Iris pigment epithelial cell (primary cell): ENCODE measurements around the gene UBE2E3.
"Not testable (repeated sequence)": the region's sequence is repeated elsewhere in the genome, so short reads cannot be mapped to it uniquely, and the experiment has no call there.

Experiments
- DNase-seq: peaks from one replicate; pipeline ENCODE4 v3.0.0-alpha.2; 2011; ENCODE audit warnings: low read depth

The UBE2E3 gene

DNA sequence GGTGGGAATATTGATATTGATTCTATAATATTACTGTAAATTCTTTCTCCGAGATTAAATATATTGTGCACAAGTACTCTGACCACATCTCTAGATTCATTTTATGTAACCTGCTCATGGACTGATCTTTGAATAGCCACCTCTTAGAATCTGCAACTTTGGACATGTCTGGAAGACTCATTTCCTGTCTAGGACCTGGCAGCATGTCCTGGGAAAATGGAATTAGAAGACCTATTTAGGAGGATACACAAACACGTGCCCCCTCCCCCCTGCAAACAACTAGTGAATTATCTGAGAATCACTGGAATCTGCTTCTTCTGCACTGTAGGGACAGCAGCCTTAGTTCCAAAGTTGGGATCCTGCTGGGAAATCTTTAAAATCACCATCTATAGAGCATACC, 94.1 kb downstream of the UBE2E3 start:
- DNase-seq = peak; percentile 29

GRCh38 chr2:181076658-181077057, 96.3 kb downstream of the UBE2E3 start:
- DNase-seq = no peak

GRCh38 chr2:181077128-181077709, 96.8 kb downstream of the UBE2E3 start:
- DNase-seq = peak; percentile 56

GRCh38 chr2:181083140-181083539, 102.7 kb downstream of the UBE2E3 start:
- DNase-seq = no peak

DNA sequence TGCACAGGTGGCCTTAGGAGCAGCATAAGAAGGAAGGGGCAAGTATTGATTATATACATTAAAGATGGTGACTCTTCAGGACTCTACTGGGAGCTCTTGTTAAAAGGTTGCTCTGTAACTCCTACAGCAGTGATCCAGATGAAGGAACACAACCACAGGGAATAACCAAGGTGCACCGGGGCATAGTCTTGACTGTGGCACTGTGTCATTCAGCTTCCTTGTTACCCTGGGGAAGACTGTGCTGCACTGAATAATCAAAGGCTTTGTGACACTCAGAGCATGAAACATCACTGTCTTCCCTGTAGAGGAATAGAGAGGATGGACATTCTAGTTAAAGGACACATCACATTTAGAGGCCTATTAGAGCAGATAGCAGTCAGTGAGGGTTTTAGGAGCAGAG, 105.3 kb downstream of the UBE2E3 start:
- DNase-seq = no peak

- not testable (repeated sequence) for DNase-seq
These were observed 111.5 kb downstream of the UBE2E3 start for GRCh38 chr2:181091920-181092319.

- peak; percentile 23 for DNase-seq
These were observed 115.1 kb downstream of the UBE2E3 start for GRCh38 chr2:181095486-181095885.

GRCh38 chr2:181103659-181104058, 123.3 kb downstream of the UBE2E3 start:
- DNase-seq = no peak

GRCh38 chr2:181104512-181105115, 124.2 kb downstream of the UBE2E3 start:
- peak; percentile 81 for DNase-seq

DNA sequence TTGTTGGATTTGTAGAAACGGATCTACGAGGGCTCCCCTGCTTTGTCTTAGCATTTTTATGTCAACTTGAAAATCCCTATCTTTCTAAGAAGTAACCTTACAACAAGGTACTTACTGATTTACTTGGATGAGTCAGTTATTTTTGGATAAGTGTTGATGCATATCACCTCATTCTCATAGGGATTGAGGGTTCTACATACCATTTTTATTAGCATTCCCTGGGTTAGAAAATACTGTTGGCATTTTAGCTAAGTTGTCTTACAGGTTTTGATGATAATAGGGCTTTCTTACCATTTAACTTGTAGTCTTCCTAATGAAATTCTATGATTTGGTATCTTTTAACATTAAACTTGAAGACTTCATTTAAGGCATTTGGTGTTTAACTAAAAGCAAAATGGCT, 125.2 kb downstream of the UBE2E3 start:
- no peak for DNase-seq

DNA sequence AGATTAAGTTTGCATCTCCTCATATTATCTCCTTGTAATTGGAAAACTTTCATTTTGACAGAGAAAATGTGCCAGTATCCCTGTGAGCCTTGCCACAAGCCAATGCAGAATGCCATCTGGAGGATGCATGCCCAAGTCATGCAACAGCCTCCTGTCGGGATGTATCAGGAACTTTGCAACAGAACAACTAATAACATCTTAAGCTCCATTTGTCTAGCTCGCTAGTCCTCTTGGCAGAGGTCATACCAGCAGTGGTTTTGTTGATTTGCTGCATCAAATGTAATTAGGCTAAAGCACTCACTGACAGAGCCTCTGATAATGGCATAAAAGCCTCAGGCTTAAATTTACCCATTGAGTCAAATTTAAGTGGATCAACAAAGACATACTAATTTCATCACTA, 125.8 kb downstream of the UBE2E3 start:
- peak; percentile 42 for DNase-seq

- DNase-seq = peak; percentile 98
These were observed 126.6 kb downstream of the UBE2E3 start for GRCh38 chr2:181106789-181107627.

DNA sequence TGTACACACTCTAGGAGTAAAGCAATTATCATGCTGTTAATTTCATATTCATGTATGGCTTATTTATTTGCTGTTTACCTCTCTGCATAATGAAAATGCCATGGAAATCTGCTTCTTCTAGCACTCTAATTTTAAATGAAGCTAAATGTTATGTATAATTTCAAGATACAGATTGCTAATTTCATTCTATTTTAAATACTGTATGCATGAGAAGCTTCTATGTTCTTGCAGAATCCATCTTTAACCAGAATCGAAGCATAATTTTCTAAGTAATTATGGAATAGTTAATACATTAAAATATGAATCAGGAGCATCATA, 127.2 kb downstream of the UBE2E3 start:
- no peak for DNase-seq

DNA sequence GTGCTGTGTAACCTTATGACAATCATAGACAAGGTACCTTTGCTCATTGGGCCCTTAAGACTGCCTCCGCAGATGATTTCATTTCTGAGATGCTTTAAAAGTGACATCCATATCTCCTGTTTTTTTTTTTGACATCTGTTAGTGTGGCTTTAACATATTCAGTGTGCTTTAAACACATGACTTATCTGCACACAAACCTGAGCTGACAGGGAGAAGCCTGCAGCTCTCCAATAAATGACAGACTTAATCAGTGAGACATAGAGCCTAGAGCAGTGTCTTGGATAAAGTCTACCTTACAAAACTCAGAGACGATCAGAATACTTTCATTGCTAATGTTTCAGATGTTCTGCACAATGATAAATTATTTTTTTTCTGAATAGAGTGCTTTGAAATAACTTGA, 130.7 kb downstream of the UBE2E3 start:
- DNase-seq = no peak

- DNase-seq = no peak
These were observed 132.5 kb downstream of the UBE2E3 start for GRCh38 chr2:181112916-181113315.
